GM12865 (cell line): ENCODE results near the gene LILRB1.
"Not testable (repeated sequence)": the region's sequence is repeated elsewhere in the genome, so short reads cannot be mapped to it uniquely, and the experiment has no call there.

ENCODE experiments used
- DNase-seq: peaks from one replicate; pipeline ENCODE4 v3.0.0; 2010; ENCODE audit warnings: low read depth
- H3K4me3 ChIP-seq: 2 replicates; pipeline ENCODE4 v1.5.1; 2011; ENCODE audit warnings: mild to moderate bottlenecking, low read depth, low read length, control low read depth
- CTCF ChIP-seq: IDR thresholded peaks from 2 replicates; pipeline ENCODE4 v1.5.1; 2011; ENCODE audit warnings: low read length, control low read depth, low read depth, inconsistent platforms; ENCODE audit not compliant: insufficient read depth; ENCODE audit errors: missing control alignments

Gene LILRB1

GRCh38 chr19:54630782-54631181 lies 498 bp downstream of the LILRB1 start:
- no peak for TF ChIP-seq CTCF
- DNase-seq, result no peak

GRCh38 chr19:54631489-54632337 lies 1.4 kb downstream of the LILRB1 start:
- not testable (repeated sequence) for H3K4me3 ChIP-seq, DNase-seq

More at GRCh38 chr19:54630782-54631181, 498 bp downstream of the LILRB1 start:
- no peak overlapping the region for H3K4me3 ChIP-seq

- not testable (repeated sequence) for DNase-seq
These were observed 2.2 kb downstream of the LILRB1 start for GRCh38 chr19:54632517-54632916.

GRCh38 chr19:54633401-54633800 lies 3.1 kb downstream of the LILRB1 start:
- no peak for TF ChIP-seq CTCF
- H3K4me3 ChIP-seq, result no peak overlapping the region
- no peak for DNase-seq

More at GRCh38 chr19:54632517-54632916, 2.2 kb downstream of the LILRB1 start:
- H3K4me3 ChIP-seq, result not testable (repeated sequence)

- not testable (repeated sequence) for H3K4me3 ChIP-seq, DNase-seq
These were observed 5.8 kb downstream of the LILRB1 start for GRCh38 chr19:54636081-54636480.

- no peak overlapping the region for H3K4me3 ChIP-seq
- TF ChIP-seq CTCF, result no peak
- no peak for DNase-seq
These were observed 8.4 kb downstream of the LILRB1 start for GRCh38 chr19:54638683-54639082.

GRCh38 chr19:54642953-54643352 lies 12.7 kb downstream of the LILRB1 start:
- not testable (repeated sequence) for H3K4me3 ChIP-seq, DNase-seq

- not testable (repeated sequence) for H3K4me3 ChIP-seq, DNase-seq
These were observed 13.3 kb downstream of the LILRB1 start for GRCh38 chr19:54643583-54643982.

- H3K4me3 ChIP-seq, result no peak overlapping the region
- DNase-seq, result no peak
- TF ChIP-seq CTCF, result no peak
These were observed 13.8 kb downstream of the LILRB1 start for GRCh38 chr19:54644056-54644455.

GRCh38 chr19:54646331-54646841 lies 16.1 kb downstream of the LILRB1 start:
- no peak overlapping the region for H3K4me3 ChIP-seq
- DNase-seq, result no peak
- TF ChIP-seq CTCF, result no peak
